Measurements from ENCODE around the gene PPP1R1B. TPM values are rescaled to one million over a fixed set of nuclear protein-coding genes. Genes with fewer than 3 reads are reported as not detected.

Gene PPP1R1B
- polyA plus RNA-seq, 1 donor (not counting 4 experiments of a cell fraction or from before 2014, with no cell fraction given): 0.18 TPM

- peaks cover 33% of the 10 kb centered on the region for H3K27me3 ChIP-seq (ENCODE audit: control insufficient read depth, extremely low read depth, insufficient read depth, low read length)
- TF ChIP-seq, protein P1, sequence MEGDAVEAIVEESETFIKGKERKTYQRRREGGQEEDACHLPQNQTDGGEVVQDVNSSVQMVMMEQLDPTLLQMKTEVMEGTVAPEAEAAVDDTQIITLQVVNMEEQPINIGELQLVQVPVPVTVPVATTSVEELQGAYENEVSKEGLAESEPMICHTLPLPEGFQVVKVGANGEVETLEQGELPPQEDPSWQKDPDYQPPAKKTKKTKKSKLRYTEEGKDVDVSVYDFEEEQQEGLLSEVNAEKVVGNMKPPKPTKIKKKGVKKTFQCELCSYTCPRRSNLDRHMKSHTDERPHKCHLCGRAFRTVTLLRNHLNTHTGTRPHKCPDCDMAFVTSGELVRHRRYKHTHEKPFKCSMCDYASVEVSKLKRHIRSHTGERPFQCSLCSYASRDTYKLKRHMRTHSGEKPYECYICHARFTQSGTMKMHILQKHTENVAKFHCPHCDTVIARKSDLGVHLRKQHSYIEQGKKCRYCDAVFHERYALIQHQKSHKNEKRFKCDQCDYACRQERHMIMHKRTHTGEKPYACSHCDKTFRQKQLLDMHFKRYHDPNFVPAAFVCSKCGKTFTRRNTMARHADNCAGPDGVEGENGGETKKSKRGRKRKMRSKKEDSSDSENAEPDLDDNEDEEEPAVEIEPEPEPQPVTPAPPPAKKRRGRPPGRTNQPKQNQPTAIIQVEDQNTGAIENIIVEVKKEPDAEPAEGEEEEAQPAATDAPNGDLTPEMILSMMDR (optimal IDR thresholded peaks at IDR 0.05 in 1 of 3, IDR thresholded peaks at IDR 0.05 in 1 of 3, conservative IDR thresholded peaks at IDR 0.05 in 1 of 3; ENCODE audit: extremely low read depth in 1 of 3, insufficient read depth in 2 of 3, low read length in 3 of 3): no peak
- TF ChIP-seq EZH2 (IDR thresholded peaks at IDR 0.05; ENCODE audit: low read length): no peak
- H3K9me1 ChIP-seq (ENCODE audit: control insufficient read depth, extremely low read depth, insufficient read depth, low read length): no peaks in the 10 kb centered on the region
- FAIRE-seq (no peak), DNase-seq (ENCODE audit: low read depth, low spot score) (no peak)
- no peak within 1 kb of the TSS for H3K4me3 ChIP-seq (ENCODE audit: control insufficient read depth in 2 of 3, extremely low read depth in 1 of 3, insufficient read depth in 2 of 3, low read depth in 1 of 3, low read length in 3 of 3)
- H2AFZ ChIP-seq (ENCODE audit: control insufficient read depth, low read length): no peak within 1 kb of the TSS
- H4K20me1 ChIP-seq (ENCODE audit: control insufficient read depth, extremely low read depth, insufficient read depth, low read length): no peaks in the 10 kb centered on the region
- no peak within 1 kb of the TSS for H3K4me2 ChIP-seq (ENCODE audit: control insufficient read depth, extremely low read depth, insufficient read depth, low read depth, low read length)
- no peaks in the 10 kb centered on the region for H3K79me2 ChIP-seq (ENCODE audit: control insufficient read depth, insufficient read depth, low read length)
- H3K9ac ChIP-seq (ENCODE audit: control insufficient read depth, extremely low read depth, insufficient read depth, low read length): no peak within 1 kb of the TSS
- dilution Hi-C loops (cut with MboI; ENCODE audit: extremely low pct_ligation_motif_present, low sequenced_read_pairs): no loop called here
- no peak within 1 kb of the TSS for H3K27ac ChIP-seq (ENCODE audit: control insufficient read depth, insufficient read depth, low read length)
- peaks cover 0 to 5% of the 10 kb centered on the region in 2 experiments for H3K36me3 ChIP-seq (ENCODE audit: control insufficient read depth in 2 of 2, extremely low read depth in 1 of 2, insufficient read depth in 2 of 2, low read length in 2 of 2)
- H3K9me3 ChIP-seq (ENCODE audit: control insufficient read depth, low read depth, low read length): no peaks in the 10 kb centered on the region
- peaks cover 8% of the 10 kb centered on the region for H3K4me1 ChIP-seq (ENCODE audit: control insufficient read depth, extremely low read depth, insufficient read depth, low read length)
Observed at GRCh38 chr17:39664581-39665561, 38.1 kb downstream of the PPP1R1B start, which contains the start of gene TCAP. Gene TCAP, plus strand, starts transcription at chr17:39665349. Its CDS starts 11 bp downstream, at chr17:39665360.

DNA sequence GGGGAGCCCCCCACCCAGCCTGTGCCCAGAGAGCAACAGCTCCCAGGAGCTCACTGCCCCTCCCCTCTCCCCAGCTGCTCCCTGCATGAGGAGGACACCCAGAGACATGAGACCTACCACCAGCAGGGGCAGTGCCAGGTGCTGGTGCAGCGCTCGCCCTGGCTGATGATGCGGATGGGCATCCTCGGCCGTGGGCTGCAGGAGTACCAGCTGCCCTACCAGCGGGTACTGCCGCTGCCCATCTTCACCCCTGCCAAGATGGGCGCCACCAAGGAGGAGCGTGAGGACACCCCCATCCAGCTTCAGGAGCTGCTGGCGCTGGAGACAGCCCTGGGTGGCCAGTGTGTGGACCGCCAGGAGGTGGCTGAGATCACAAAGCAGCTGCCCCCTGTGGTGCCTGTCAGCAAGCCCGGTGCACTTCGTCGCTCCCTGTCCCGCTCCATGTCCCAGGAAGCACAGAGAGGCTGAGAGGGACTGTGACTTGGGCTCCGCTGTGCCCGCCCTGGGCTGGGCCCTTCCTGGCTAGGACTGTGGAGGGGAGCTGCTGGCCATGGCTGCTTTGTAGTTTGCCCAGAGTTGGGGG, 39.0 kb downstream of the PPP1R1B start:
- dilution Hi-C loops (cut with MboI; ENCODE audit: extremely low pct_ligation_motif_present, low sequenced_read_pairs): no loop called here
- no peaks in the 10 kb centered on the region for H3K79me2 ChIP-seq (ENCODE audit: control insufficient read depth, insufficient read depth, low read length)
- H2AFZ ChIP-seq (ENCODE audit: control insufficient read depth, low read length): no peak overlapping the region
- no peaks in the 10 kb centered on the region for H3K9me1 ChIP-seq (ENCODE audit: control insufficient read depth, extremely low read depth, insufficient read depth, low read length)
- H4K20me1 ChIP-seq (ENCODE audit: control insufficient read depth, extremely low read depth, insufficient read depth, low read length): no peaks in the 10 kb centered on the region
- no peak for DNase-seq (ENCODE audit: low read depth, low spot score)
- TF ChIP-seq, protein P1 (optimal IDR thresholded peaks at IDR 0.05 in 1 of 3, IDR thresholded peaks at IDR 0.05 in 1 of 3, conservative IDR thresholded peaks at IDR 0.05 in 1 of 3; ENCODE audit: extremely low read depth in 1 of 3, insufficient read depth in 2 of 3, low read length in 3 of 3): peak in 2 of 3 experiments; percentile 41 to 47
- TF ChIP-seq EZH2 (IDR thresholded peaks at IDR 0.05; ENCODE audit: low read length): no peak
- H3K4me3 ChIP-seq (ENCODE audit: control insufficient read depth in 2 of 3, extremely low read depth in 1 of 3, insufficient read depth in 2 of 3, low read depth in 1 of 3, low read length in 3 of 3): no peak overlapping the region
- FAIRE-seq: no peak
- peaks cover 34% of the 10 kb centered on the region for H3K27me3 ChIP-seq (ENCODE audit: control insufficient read depth, extremely low read depth, insufficient read depth, low read length)
- no peak overlapping the region for H3K4me2 ChIP-seq (ENCODE audit: control insufficient read depth, extremely low read depth, insufficient read depth, low read depth, low read length)
- H3K9ac ChIP-seq (ENCODE audit: control insufficient read depth, extremely low read depth, insufficient read depth, low read length): no peak overlapping the region
- H3K36me3 ChIP-seq (ENCODE audit: control insufficient read depth in 2 of 2, extremely low read depth in 1 of 2, insufficient read depth in 2 of 2, low read length in 2 of 2): peaks cover 0 to 5% of the 10 kb centered on the region in 2 experiments
- H3K9me3 ChIP-seq (ENCODE audit: control insufficient read depth, low read depth, low read length): no peaks in the 10 kb centered on the region
- peaks cover 8% of the 10 kb centered on the region for H3K4me1 ChIP-seq (ENCODE audit: control insufficient read depth, extremely low read depth, insufficient read depth, low read length)
- no peak overlapping the region for H3K27ac ChIP-seq (ENCODE audit: control insufficient read depth, insufficient read depth, low read length)
